HG02798 (cell line): Measurements from ENCODE around the gene PDZRN4.
"Not testable (repeated sequence)": the region's sequence is repeated elsewhere in the genome, so short reads cannot be mapped to it uniquely, and the experiment has no call there.

Source experiments
- ATAC-seq: cut with Tn5 transposase; IDR thresholded peaks from one replicate; pipeline ENCODE4 v1.9.1; 2021; ENCODE audit warnings: mild to moderate bottlenecking; ENCODE audit not compliant: unreplicated experiment, poor library complexity

PDZRN4 gene

GRCh38 chr12:41536813-41537490, 348.8 kb downstream of the PDZRN4 start:
- no peak for ATAC-seq

- ATAC-seq: no peak
Observed at GRCh38 chr12:41537522-41537921, 349.4 kb downstream of the PDZRN4 start.

- no peak for ATAC-seq
Observed at GRCh38 chr12:41545761-41546160, 357.6 kb downstream of the PDZRN4 start.

- not testable (repeated sequence) for ATAC-seq
Observed at GRCh38 chr12:41547071-41547470, 359.0 kb downstream of the PDZRN4 start.

GRCh38 chr12:41548926-41549325, 360.8 kb downstream of the PDZRN4 start:
- no peak for ATAC-seq

- no peak for ATAC-seq
Observed at GRCh38 chr12:41552588-41552987, 364.5 kb downstream of the PDZRN4 start.

GRCh38 chr12:41556176-41556575, 368.1 kb downstream of the PDZRN4 start:
- no peak for ATAC-seq

GRCh38 chr12:41557344-41557743, 369.2 kb downstream of the PDZRN4 start:
- no peak for ATAC-seq

- no peak for ATAC-seq
Observed at GRCh38 chr12:41558671-41559070, 370.6 kb downstream of the PDZRN4 start.

GRCh38 chr12:41563051-41563450, 374.9 kb downstream of the PDZRN4 start:
- ATAC-seq: no peak

- no peak for ATAC-seq
Observed at GRCh38 chr12:41564816-41565215, 376.7 kb downstream of the PDZRN4 start.

- no peak for ATAC-seq
Observed at GRCh38 chr12:41566703-41567102, 378.6 kb downstream of the PDZRN4 start.

GRCh38 chr12:41573445-41573844, 385.3 kb downstream of the PDZRN4 start:
- ATAC-seq: no peak

- no peak for ATAC-seq
Observed at GRCh38 chr12:41576925-41577324, 388.8 kb downstream of the PDZRN4 start.

GRCh38 chr12:41577995-41578394, 389.9 kb downstream of the PDZRN4 start:
- no peak for ATAC-seq

GRCh38 chr12:41585784-41586183, 397.7 kb downstream of the PDZRN4 start:
- no peak for ATAC-seq

- no peak for ATAC-seq
Observed at GRCh38 chr12:41587574-41587973, 399.5 kb downstream of the PDZRN4 start.

GRCh38 chr12:41589878-41590277, 401.8 kb downstream of the PDZRN4 start:
- no peak for ATAC-seq

GRCh38 chr12:41596190-41596589, 408.1 kb downstream of the PDZRN4 start:
- ATAC-seq: no peak

GRCh38 chr12:41604830-41605229, 416.7 kb downstream of the PDZRN4 start:
- no peak for ATAC-seq

GRCh38 chr12:41605545-41606305, 417.6 kb downstream of the PDZRN4 start:
- no peak for ATAC-seq
